ENCODE data around the gene RAB44.
"Not testable (repeated sequence)": the region's sequence is repeated elsewhere in the genome, so short reads cannot be mapped to it uniquely, and the experiment has no call there.

Gene RAB44

GRCh38 chr6:36697481-36697903, at the start of gene RAB44:
TSS of gene RAB44 (plus strand) at chr6:36697826. CDS start at chr6:36704236, 6,410 bp downstream.
- no peak for DNase-seq

GRCh38 chr6:36649086-36649485, 48.5 kb upstream of the RAB44 start:
- no peak for DNase-seq

- no peak for DNase-seq
Measured at GRCh38 chr6:36649701-36650484, 47.7 kb upstream of the RAB44 start.

- DNase-seq: no peak
Measured at GRCh38 chr6:36650848-36651478, 46.7 kb upstream of the RAB44 start.

- no peak for DNase-seq
Measured at GRCh38 chr6:36651659-36652379, 45.8 kb upstream of the RAB44 start.

- DNase-seq: not testable (repeated sequence)
Measured at GRCh38 chr6:36654469-36654868, 43.2 kb upstream of the RAB44 start.

- DNase-seq: no peak
Measured at GRCh38 chr6:36655085-36655724, 42.4 kb upstream of the RAB44 start.

- DNase-seq: no peak
Measured at GRCh38 chr6:36656441-36656840, 41.2 kb upstream of the RAB44 start.

- no peak for DNase-seq
Measured at GRCh38 chr6:36657271-36657670, 40.4 kb upstream of the RAB44 start.

GRCh38 chr6:36657942-36658544, 39.6 kb upstream of the RAB44 start:
- DNase-seq: no peak

- no peak for DNase-seq
Measured at GRCh38 chr6:36659271-36659670, 38.4 kb upstream of the RAB44 start.

GRCh38 chr6:36660771-36661471, 36.7 kb upstream of the RAB44 start:
- peak; percentile 15 for DNase-seq

GRCh38 chr6:36662380-36662779, 35.2 kb upstream of the RAB44 start:
- DNase-seq: no peak

GRCh38 chr6:36662827-36663256, 34.8 kb upstream of the RAB44 start:
- no peak for DNase-seq

GRCh38 chr6:36663504-36664446, 33.9 kb upstream of the RAB44 start:
- DNase-seq: no peak

GRCh38 chr6:36665180-36665579, 32.4 kb upstream of the RAB44 start:
- no peak for DNase-seq

- no peak for DNase-seq
Measured at GRCh38 chr6:36666287-36666686, 31.3 kb upstream of the RAB44 start.

GRCh38 chr6:36666826-36667591, 30.6 kb upstream of the RAB44 start:
- DNase-seq: peak; percentile 68

- no peak for DNase-seq
Measured at GRCh38 chr6:36668591-36668990, 29.0 kb upstream of the RAB44 start.

- DNase-seq: no peak
Measured at GRCh38 chr6:36669002-36669401, 28.6 kb upstream of the RAB44 start.
